ENCODE results near the gene PALM.

The PALM gene

DNA sequence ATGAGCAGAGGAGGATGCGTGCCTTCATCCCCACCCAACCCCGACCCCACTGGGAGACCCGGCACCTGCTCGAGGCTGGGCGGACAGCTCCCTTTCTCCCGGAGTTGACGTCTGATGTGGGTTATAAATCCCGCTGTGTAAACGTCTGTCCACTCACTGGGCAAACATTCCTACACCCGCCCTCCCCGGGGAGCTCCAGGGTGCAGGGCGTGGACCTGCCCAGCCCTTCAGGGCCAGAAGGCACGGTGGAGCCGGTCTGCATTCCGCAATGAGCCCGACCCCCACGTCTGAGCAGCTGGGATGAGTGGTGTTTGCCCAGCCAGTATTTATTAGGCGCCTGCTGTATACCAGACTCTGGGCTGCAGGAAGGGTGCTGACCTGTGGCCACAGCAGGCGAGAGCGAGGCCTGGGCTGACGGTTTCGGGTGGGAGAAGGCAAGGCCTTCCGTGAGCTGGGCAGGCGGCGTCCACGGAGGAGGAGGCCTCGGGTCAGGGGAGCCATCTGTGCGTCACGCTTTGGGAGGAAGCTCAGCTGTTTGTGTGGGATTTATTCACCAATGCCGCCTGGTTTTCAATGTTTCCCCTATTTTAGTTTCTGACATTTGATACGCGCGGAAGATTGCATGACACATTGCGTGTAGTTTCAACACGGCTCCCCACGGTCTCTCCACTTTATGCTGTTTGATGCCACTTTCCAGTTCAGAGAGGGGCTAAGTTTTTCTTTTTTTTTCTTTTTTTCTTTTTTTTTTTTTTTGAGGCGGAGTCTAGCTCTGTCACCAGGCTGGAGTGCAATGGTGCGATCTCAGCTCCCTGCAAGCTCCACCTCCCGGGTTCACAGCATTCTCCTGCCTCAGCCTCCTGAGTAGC is 44.1 kb downstream of the PALM start:
- DNase-seq (ENCODE audit: low read depth), result no peak

GRCh38 chr19:754530-754929 is 45.8 kb downstream of the PALM start:
- DNase-seq (ENCODE audit: low read depth), result no peak

DNA sequence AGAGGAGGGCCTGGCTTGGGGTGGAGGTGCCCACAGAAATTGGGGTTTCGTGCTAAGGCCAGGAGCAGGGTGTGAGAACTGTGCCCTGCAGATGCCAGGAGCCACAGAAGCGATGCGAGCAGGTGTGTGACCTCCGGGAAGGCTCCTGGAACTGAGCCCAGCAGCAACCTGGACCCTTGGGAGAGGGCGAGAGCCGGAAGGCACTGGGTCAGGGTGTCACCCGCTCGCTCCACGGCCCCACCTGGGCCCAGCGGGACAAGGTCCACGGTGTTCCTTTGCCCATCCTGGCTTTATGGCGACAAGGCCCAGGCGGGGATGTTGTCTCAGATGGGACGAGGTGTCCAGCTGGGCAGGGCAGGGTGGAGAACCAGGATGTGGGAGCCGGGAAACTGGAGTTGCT is 46.3 kb downstream of the PALM start:
- no peak for DNase-seq (ENCODE audit: low read depth)

- DNase-seq (ENCODE audit: low read depth), result no peak
Measured at GRCh38 chr19:756236-756635, 47.5 kb downstream of the PALM start.

- no peak for DNase-seq (ENCODE audit: low read depth)
Measured at GRCh38 chr19:756821-757688, 48.3 kb downstream of the PALM start.

DNA sequence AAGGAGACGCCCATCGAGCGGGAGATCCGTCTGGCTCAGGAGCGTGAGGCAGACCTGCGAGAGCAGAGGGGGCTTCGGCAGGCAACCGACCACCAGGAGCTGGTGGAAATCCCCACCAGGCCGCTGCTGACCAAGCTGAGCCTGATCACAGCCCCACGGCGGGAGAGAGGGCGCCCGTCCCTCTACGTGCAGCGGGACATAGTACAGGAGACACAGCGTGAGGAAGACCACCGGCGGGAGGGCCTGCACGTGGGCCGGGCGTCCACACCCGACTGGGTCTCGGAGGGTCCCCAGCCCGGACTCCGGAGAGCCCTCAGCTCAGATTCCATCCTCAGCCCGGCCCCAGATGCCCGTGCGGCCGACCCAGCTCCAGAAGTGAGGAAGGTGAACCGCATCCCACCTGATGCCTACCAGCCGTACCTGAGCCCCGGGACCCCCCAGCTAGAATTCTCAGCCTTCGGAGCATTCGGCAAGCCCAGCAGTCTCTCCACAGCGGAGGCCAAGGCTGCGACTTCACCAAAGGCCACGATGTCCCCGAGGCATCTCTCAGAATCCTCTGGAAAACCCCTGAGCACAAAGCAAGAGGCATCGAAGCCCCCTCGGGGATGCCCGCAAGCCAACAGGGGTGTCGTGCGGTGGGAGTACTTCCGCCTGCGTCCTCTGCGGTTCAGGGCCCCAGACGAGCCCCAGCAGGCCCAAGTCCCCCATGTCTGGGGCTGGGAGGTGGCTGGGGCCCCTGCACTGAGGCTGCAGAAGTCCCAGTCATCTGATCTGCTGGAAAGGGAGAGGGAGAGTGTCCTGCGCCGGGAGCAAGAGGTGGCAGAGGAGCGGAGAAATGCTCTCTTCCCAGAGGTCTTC is 49.3 kb downstream of the PALM start:
- no peak for DNase-seq (ENCODE audit: low read depth)

- no peak for DNase-seq (ENCODE audit: low read depth)
Measured at GRCh38 chr19:763181-763580, 54.4 kb downstream of the PALM start.

DNA sequence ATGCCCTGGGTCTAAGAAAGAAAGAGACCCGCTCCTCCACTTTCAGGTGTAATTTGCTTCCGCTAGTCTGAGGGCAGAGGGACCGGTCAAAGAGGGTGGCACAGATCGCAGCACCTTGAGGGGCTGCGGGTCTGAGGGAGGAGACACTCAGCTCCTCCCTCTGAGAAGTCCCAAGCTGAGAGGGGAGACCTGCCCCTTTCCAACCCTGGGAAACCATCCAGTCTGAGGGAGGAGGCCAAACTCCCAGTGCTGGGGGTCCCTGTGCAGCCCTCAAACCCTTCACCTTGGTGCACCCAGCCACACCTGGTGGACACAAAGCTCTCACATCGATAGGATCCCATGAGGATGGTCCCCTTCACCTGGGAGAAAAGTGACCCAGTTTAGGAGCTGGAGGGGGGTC is 55.1 kb downstream of the PALM start:
- DNase-seq (ENCODE audit: low read depth), result no peak

GRCh38 chr19:764301-764700 is 55.6 kb downstream of the PALM start:
- DNase-seq (ENCODE audit: low read depth), result no peak

DNA sequence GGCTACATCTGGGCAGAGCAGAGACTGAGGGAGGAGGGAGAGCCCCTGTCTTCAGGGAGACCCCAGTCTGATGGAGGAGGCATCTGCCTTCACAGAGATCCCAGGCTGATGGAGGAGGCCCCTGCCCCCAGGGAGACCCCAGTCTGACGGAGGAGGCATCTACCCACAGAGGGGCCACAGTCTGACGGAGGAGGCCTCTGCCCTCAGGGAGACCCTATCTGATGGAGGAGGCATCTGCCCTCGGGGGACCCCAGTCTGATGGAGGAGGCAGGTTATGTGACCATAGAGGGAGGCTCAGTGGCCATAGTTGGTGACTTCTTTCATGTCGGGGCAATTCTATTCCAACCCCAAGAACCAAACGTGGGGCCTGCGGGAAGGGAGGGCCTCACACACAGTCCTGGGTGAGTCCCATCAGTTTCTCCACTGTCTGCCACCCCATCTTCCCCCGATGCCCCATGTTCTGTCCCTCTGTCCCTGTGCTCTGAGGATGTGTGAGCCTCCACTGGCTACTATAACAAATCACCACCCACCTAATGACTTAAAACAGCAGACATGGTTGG is 56.5 kb downstream of the PALM start:
- no peak for DNase-seq (ENCODE audit: low read depth)

DNA sequence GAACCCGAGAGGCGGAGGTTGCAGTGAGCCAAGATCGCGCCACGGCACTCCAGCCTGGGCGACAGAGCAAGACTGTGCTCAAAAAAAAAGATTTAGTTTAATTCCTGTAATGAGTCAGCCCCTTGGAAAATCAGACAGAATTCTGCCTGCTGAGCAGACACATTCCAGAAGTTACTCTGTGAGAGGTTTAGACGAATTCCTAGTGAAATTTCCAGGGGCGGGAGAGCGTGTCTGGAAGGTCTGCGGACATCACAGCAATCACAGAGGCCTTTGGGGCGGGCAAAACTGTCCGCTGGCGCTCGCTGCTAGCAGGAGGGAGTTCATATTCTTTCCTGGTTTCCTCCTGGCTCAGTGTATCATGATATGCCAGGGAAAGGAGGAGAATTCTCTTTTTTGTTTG is 59.7 kb downstream of the PALM start:
- DNase-seq (ENCODE audit: low read depth), result no peak

DNA sequence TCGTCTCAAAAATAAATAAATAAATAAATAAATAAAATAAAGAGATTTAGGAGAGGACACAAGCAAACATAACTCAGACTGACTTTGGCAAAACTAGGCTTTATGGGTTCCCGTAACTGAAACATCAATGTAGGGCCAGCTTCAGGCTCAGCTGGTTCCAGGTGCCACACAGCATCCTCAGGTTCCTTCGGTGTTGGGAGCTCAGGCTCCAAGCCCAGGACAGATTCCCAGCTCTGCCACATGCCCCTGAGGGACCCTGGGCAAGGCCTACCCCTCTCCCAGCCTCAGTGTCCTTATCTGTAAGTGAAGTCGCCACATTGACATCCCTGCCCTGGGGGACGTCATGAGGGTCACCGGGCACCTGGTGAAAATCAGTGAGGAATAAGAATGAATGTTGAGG is 60.9 kb downstream of the PALM start:
- no peak for DNase-seq (ENCODE audit: low read depth)

DNA sequence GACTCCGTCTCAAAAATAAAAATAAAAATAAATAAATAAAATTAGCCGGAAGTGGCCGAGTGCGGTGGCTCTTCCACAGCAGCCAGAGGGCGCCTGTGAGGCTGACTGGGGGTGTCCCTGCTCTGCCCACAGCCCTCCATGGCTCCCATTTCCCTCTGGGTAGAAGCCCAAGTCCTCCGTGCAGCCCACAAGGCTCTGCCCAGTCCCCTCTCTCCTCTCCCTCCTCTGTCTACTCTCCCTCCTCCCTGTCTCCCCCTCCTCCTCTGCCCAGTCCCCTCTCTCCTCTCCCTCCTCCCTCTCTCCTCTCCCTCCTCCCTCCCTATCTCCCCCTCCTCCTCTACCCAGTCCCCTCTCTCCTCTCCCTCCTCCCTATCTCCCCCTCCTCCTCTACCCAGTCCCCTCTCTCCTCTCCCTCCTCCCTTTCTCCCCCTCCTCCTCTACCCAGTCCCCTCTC is 62.6 kb downstream of the PALM start:
- no peak for DNase-seq (ENCODE audit: low read depth)

DNA sequence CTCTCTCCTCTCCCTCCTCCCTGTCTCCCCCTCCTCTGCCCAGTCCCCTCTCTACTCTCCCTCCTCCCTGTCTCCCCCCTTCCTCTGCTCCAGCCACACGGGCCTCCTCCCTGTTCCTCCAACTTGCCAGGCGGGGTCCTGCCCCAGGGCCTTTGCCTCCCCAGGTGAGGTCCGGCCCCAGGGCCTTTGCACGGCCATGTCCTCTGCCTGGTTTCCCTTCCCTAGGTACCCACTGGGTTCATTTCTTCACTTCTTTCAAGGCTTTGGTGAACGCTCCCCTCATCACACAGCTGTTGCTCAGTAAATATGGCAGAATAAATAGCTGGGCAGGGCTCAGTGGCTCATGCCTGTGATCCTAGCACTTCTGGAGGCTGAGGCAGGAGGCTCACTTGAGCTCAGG is 63.3 kb downstream of the PALM start:
- DNase-seq (ENCODE audit: low read depth), result no peak

- DNase-seq (ENCODE audit: low read depth), result no peak
Measured at GRCh38 chr19:772730-773436, 64.1 kb downstream of the PALM start.

GRCh38 chr19:776549-776948 is 67.8 kb downstream of the PALM start:
- DNase-seq (ENCODE audit: low read depth), result no peak

DNA sequence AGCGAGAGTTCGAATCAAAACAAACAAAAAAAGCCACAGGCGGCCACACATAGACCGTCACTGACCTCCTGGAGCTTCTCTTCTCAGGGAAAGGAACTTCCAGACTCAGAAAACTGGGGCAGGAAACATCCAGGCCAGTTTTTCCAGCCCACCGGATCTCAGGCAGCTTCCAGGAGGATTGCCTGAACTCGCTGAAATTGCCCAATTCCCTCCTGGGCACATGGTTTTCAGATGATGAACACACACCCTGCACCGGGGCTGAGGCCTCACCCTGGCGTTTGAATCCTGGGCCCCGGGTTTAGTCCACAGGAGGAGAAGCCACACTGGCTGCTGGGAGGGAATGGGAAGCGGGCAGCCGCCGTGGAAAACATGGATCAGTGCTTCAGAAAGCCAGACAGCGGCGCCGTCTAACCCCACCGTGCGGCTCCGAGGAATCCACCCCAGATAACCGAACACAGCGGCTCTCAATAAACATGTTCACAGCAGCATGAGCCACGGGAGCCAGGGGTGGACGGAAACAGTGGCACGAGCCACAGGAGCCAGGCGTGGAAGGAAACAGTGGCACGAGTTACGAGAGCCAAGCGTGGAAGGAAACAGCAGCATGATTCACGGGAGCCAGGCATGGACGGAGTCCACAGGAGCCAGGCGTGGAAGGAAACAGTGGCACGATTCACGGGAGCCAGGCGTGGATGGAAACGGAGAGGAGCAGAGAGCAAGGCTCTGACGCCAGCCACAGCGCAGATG is 70.3 kb downstream of the PALM start:
- no peak for DNase-seq (ENCODE audit: low read depth)

DNA sequence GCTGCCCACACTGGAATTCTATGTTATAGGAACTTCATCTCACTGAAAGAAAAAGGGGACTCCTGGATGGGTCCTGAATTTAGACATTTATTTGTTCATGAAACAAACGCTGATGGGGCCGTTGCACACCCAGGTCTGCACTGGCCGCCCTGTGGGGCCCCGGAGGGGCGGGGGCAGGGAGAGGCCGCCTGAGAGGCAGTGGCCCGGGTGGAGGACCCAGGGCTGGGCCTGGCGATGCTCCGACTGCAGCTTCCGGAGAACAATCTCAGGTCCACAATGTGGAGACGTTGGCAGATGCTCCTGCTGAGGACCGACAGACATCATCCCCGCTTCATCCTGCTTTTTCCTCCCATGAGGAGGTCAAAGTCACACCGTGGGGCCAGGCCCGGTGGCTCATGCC is 72.2 kb downstream of the PALM start:
- DNase-seq (ENCODE audit: low read depth), result no peak

GRCh38 chr19:781800-782184 is 73.1 kb downstream of the PALM start:
- DNase-seq (ENCODE audit: low read depth), result no peak

- no peak for DNase-seq (ENCODE audit: low read depth)
Measured at GRCh38 chr19:782185-782877, 73.6 kb downstream of the PALM start.
